Stimulated activated CD4-positive, alpha-beta T cell treated with anti-CD3 and anti-CD28 coated beads, Interleukin-4, amount 100 ng/mL, for 4 hours (primary cell): ENCODE results near the gene TIGIT.
"Not testable (repeated sequence)": the region's sequence is repeated elsewhere in the genome, so short reads cannot be mapped to it uniquely, and the experiment has no call there.

Source experiments
- DNase-seq, 2 experiments: peaks; one replicate each; pipeline ENCODE4 v3.0.0-alpha.2; 2020

TIGIT gene

GRCh38 chr3:114293838-114294535 lies at the start of gene TIGIT:
Gene TIGIT (plus strand): TSS chr3:114294028. CDS start chr3:114294062, 34 bp downstream.
- DNase-seq: no peak

DNA sequence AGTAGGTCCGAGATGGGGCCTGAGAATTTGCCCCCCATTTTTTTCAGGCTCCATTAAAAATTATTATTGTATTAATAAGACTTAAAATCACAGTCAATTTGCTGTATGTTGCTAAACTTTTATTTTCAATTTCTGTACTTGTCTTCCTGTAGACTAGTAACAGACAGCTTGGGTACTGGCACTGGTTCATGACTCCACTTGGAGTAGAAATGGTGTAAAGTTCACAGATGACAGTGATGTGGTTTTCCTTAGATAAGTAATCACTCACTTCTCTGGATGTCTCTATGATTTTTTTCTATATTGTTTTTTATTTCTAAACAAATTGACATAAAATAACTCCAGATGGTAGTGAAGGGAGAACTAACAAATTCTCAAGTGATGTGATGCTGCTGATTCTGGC lies 40.9 kb upstream of the TIGIT start:
- no peak for DNase-seq

DNA sequence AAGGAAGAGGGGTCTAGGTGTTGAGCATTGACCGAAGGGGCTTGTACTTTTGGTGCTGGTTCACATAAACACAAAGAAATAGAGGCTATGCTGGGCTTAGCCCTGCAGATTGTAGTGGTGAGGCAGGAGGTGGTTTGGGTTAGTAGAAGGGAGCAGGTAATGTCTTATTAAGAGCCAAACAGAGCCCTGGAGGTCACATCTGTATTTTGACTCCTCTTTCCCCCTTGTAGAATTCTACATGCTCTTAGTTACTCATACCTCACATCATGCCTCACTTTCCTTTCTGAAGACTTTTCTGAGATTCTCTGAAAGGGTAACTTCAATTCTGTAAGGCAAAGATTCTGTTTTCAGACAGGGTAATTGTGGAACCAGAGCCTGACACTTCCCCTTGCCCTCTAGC lies 40.3 kb upstream of the TIGIT start:
- DNase-seq: no peak

- no peak for DNase-seq
These were observed 34.3 kb upstream of the TIGIT start for GRCh38 chr3:114259566-114259965.

- no peak for DNase-seq
These were observed 33.7 kb upstream of the TIGIT start for GRCh38 chr3:114260152-114260551.

- DNase-seq: no peak
These were observed 23.8 kb upstream of the TIGIT start for GRCh38 chr3:114270019-114270418.

GRCh38 chr3:114272271-114272670 lies 21.6 kb upstream of the TIGIT start:
- no peak for DNase-seq

GRCh38 chr3:114274929-114275328 lies 18.9 kb upstream of the TIGIT start:
- no peak for DNase-seq

DNA sequence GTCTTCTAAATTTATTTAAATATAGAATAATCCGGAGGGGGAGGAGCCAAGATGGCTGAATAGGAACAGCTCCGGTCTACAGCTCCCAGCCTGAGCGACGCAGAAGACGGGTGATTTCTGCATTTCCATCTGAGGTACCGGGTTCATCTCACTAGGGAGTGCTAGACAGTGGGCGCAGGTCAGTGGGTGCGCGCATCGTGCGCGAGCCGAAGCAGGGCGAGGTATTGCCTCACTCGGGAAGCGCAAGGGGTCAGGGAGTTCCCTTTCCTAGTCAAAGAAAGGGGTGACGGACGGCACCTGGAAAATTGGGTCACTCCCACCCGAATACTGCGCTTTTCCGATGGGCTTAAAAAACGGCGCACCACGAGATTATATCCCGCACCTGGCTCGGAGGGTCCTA lies 17.0 kb upstream of the TIGIT start:
- DNase-seq: not testable (repeated sequence)

DNA sequence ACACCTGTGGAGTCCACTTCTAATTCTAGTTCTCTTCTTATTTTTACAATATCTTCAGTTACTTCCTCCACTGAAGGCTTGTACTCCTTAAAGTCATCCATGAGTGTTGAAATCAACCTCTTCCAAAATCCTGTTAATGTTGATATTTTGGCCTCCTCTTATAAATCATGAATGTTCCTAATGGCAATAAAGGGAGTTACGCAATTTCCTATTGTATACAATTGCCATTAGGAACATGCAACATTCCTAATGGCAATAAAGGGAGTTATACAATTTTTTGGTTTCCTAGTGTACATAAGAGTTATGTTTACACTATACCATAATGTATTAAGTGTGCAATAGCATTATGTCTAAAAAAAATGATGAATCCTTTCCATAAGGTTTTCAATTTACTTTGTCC lies 9.2 kb upstream of the TIGIT start:
- no peak for DNase-seq

- no peak for DNase-seq
These were observed 8.1 kb upstream of the TIGIT start for GRCh38 chr3:114285648-114286230.

- no peak for DNase-seq
These were observed 7.6 kb upstream of the TIGIT start for GRCh38 chr3:114286266-114286665.

DNA sequence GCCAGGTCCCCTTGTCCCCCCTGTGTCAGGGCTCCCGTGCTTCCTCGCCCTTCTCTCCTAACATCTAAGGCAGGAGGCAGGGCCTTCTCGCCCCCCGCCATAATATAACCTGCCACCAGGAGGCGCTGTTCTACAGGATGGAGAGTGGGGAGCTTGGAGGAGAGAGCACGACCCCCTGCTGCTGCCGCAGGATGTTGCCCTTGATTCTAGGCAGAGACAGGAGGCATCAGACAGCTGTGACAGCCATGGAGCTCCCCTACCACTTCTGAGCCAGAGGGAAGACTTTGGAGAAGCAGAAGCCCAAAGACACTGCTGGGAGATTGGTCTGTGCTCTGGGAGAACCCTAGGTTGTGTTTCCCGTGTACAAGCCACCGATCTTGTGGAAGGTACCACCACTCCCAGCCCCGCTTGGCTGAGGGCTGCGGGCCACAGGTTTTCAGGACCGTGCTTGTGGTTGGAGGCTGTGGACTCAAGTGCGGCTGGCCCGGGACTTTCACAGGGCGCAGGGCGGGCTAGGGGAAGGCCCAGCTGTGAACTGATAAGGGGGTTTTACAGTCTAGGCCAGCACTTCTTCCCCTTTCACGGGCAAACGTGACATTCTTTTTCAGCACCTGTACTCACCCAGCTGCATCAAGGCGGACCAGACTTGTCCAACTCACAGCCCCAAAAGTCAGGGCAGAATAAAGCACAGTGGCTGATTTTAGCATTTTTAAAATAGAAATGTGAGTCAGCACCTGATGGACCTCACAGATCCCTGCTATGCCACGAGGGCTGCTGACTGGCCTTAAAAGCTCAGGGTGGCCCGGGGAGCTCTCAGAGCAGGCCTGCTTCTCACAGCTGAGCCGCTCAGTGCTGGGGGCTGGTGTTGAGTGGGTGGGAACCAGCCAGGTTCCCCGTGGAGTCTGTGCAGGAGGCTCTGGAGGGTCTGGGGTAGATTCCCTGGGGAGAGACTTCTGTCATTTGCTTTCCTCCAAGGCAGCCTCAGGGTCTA lies 2.6 kb upstream of the TIGIT start:
- peak; percentile 81 to 89 for DNase-seq

- peak in 1 of 2 experiments; percentile 56 for DNase-seq
These were observed 1.2 kb downstream of the TIGIT start for GRCh38 chr3:114294940-114295480.

- DNase-seq: no peak
These were observed 2.1 kb downstream of the TIGIT start for GRCh38 chr3:114295946-114296345.

GRCh38 chr3:114299421-114299820 lies 5.6 kb downstream of the TIGIT start:
- no peak for DNase-seq

- DNase-seq: no peak
These were observed 6.3 kb downstream of the TIGIT start for GRCh38 chr3:114299941-114300624.

GRCh38 chr3:114307222-114307830 lies 13.5 kb downstream of the TIGIT start:
- DNase-seq: no peak

DNA sequence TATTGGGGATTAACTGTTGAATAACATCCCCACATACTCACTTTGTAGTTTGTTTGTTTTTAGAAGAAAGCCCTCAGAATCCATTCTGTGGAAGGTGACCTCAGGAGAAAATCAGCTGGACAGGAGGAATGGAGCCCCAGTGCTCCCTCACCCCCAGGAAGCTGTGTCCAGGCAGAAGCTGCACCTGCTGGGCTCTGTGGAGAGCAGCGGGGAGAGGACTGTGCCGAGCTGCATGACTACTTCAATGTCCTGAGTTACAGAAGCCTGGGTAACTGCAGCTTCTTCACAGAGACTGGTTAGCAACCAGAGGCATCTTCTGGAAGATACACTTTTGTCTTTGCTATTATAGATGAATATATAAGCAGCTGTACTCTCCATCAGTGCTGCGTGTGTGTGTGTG lies 14.0 kb downstream of the TIGIT start:
- DNase-seq: no peak

- no peak for DNase-seq
These were observed 14.5 kb downstream of the TIGIT start for GRCh38 chr3:114308377-114308776.

DNA sequence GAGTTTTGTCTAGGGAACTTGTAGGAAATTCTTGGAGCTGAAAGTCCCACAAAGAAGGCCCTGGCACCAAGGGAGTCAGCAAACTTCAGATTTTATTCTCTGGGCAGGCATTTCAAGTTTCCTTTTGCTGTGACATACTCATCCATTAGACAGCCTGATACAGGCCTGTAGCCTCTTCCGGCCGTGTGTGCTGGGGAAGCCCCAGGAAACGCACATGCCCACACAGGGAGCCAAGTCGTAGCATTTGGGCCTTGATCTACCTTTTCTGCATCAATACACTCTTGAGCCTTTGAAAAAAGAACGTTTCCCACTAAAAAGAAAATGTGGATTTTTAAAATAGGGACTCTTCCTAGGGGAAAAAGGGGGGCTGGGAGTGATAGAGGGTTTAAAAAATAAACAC lies 15.0 kb downstream of the TIGIT start:
- peak; percentile 43 to 72 for DNase-seq

GRCh38 chr3:114310695-114311094 lies 16.9 kb downstream of the TIGIT start:
- no peak for DNase-seq
